Anterior cingulate cortex (tissue), 58 donors: ENCODE data around the gene GALNT4.
A peak's percentile ranks its signal among the peaks of the same experiment; 100 is the strongest.

Experiments used
- DNase-seq, 58 donors: peaks; one replicate each; lab custom pipeline; 2025; lab: John Stamatoyannopoulos, UW

Gene GALNT4

GRCh38 chr12:89524541-89525304 is at the start of gene GALNT4:
Gene GALNT4 (minus strand): TSS chr12:89524796. CDS start chr12:89524549, 247 bp downstream.
- peak in 55 of 58 donors; percentile 18 to 84 (median 68) for DNase-seq

GRCh38 chr12:89573051-89573810 is 48.6 kb upstream of the GALNT4 start:
- DNase-seq, result peak in 6 of 58 donors; percentile 3 to 33 (median 7)

DNA sequence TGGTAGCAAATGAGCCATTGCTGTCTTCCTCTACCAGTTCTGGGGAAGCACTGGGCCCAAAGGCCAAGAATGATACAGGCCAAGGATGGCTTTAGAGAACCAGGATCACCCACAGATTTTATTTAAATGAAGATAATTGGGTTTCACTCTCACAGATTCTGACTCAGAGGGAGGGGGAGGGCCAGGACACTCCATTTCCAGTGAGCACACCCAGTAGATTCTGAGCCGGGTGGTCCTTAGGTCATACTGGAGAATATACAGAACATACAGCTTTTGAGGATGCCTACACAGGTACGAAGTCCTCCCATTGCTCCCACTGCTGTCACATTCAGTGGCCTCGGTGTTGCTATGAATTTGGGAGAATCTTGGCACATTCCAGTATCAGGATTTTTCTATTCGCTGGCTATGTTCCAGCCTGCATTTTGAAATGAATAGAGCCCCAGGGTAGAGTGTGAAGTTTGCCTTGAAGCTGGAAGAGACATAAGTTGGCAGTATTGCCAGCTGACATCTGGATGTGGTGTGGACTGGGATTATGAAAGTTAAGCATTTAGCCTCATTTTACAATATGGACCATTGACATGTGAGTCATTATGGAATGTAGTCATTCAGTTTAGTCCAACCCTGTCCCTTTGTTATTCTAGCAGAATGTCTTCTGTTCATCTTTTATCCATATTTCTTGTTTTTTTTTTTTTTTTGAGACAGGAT is 47.0 kb upstream of the GALNT4 start:
- no peak for DNase-seq

DNA sequence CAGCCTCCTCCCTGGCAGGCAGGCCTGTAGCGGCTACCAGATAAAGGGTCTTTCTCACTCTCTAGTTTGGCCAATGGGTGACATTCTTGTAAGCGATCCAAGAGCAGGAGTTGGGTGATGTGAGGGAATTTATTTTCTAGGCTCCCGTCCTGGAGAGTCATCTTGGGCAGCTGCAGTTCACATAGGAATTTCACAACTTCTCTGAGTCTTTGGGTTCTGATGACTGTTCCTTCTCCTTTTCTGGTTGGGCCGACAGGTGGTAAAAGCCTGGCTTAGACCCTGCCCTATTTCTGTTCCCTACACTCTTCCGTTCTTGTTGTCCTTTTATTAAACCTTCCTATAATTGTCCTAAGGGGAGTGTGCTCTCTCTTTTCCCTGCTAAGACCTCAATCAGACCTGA is 43.9 kb upstream of the GALNT4 start:
- DNase-seq, result no peak

- no peak for DNase-seq
These were observed 43.2 kb upstream of the GALNT4 start for GRCh38 chr12:89567691-89568239.

GRCh38 chr12:89566615-89567014 is 42.0 kb upstream of the GALNT4 start:
- DNase-seq, result no peak

GRCh38 chr12:89565002-89565401 is 40.4 kb upstream of the GALNT4 start:
- no peak for DNase-seq

GRCh38 chr12:89559753-89560152 is 35.2 kb upstream of the GALNT4 start:
- no peak for DNase-seq

DNA sequence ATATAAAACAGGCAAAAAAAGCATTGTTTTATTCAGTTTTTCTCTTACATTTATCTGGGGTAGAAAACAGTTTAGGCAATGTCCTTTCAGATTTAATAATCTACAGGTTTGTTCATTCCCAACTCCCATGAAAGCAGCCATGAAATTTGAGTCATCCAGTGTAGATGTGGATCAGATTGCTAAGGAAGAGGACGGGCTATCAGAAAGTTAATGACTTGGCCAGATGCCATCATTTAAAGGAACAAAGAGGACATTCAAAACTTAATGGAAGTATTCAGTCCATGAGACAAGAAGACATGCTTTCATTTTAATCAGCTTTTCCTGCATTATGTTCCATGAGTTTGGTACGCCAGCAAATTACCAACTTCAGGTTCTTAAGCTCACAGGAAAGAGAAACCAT is 32.4 kb upstream of the GALNT4 start:
- no peak for DNase-seq

DNA sequence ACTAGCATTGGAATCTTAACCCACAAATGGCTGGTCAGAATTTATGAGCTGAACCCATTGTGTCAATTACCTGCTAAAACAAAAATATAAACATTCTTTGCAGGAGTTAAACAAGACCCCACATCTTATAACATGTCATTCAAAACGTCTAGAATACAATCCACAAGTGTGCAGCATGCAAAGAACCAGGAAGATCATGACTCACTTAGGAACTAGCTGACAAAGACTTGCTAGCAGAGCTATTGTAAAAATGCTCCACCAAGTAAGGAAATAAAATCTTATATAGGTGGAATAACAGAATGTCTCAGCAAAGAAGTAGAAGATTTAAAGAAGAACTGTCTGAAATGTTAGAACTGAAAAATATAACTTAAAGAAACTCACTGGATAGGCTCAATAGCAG is 27.8 kb upstream of the GALNT4 start:
- DNase-seq, result no peak

GRCh38 chr12:89551747-89552146 is 27.2 kb upstream of the GALNT4 start:
- DNase-seq, result no peak

DNA sequence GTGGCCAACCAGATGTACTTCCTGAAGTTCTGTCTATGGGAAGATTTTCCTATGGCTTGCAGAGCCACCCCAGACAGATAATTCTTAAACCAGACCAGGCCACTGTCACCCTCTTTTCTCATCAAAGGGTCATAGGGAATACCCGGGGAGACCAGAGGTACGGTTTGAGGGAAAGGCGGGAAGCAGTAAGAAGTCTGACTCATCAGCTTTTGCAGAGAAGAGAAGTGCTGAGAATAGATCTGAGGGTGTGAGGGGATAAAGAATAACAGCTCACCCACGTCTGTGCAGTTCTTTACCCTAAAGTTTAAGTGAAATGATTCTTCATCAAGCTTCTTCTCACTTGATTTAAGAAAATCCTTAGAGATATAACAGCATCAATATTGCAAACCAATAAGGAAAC is 22.5 kb upstream of the GALNT4 start:
- peak in 2 of 58 donors; percentile 17 to 31 for DNase-seq

DNA sequence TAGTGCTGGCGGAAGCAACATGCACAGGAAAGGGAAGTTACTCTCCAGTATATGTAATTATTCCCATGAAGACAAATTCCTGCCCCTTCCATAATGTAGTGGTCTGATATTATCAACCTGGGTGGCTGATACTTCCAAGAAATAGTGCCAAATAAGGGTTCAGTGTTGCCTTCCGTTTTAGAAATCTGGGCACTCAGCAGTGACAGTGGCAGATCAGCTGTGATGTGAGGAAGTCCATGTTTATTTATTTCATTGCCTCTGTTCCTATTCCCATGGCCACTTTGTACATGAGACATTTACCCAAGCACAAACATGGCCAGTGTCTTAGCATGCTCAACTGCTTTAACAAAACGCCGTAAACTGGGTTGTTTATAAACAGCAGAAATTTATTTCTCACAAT is 21.6 kb upstream of the GALNT4 start:
- DNase-seq, result no peak

DNA sequence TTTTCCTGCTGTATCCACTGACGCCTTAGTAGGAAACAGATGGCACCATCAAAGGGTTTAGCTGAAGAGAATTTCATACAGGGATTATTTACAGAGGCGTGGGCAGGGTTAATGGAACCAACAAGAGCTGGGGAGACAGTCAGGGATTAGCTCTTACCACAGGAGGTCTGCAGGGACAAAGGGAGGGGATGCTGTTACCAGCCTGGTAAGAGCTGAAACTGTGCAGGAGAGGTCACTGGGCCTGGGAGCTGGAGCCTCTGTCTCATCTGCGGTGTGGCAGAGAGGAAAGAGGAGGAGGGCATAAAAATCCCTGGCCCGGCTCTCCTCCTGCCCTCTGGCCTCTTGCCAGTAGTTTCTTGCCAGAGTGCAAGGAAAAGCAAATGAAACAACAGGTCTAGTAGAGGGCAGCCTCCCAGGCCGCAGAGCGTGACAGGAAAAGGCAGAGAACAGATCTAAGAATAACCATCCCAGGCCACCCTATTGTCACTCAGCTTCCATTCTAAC is 20.1 kb upstream of the GALNT4 start:
- DNase-seq, result peak in 22 of 58 donors; percentile 1 to 39 (median 10)

DNA sequence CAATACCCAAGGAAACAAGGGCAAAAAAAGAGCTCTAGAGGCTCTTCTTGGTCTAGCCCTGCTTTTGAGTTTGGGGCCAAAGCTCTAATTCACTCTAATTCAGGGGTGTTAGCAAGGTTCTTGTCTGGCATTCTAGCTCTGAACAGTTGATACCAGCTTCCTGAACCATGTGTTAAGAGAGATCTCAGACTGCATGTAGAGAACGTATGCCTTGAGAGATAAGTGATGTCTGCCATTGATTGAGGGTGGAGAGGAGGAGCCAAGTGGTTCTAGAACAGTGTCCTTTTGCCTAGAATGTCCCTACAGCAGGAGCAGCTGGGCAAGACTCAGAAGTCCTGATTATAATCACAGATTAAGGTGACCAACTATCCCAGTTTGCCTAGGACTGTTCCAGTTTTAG is 19.4 kb upstream of the GALNT4 start:
- DNase-seq, result peak in 1 of 58 donors; percentile 6

DNA sequence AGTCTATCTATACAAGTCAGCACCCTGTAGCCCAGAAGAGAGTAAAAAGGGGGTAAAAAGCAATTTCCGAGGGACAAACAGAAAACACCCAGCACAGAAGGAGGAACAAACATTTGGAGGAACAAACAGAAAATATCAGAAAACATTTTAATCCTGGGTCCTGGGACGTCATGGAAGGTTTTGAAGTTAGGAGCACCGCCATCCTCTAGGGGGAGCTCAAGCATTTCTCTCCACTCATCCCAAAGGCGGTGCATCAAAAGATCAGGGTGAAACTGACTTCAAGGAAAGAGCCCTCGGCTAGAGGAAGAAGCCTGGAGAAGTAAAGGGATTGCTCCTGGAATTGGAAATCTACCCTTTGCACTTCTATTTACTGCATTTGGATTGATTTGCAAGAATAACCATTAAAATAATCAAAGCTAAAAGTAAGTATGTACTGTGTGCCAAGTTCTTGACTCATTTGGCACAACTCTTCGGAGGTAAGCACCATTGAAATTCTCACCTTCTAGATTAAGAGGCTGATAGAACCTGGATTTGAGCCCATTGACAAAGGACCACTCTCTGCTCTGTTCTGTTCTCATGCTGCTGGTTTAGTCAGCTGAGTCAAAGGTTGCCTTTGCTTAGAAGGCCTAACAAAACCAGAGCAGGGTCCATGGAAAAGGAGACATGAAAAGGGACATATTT is 18.5 kb upstream of the GALNT4 start:
- DNase-seq, result peak in 40 of 58 donors; percentile 4 to 73 (median 26)

GRCh38 chr12:89542236-89542635 is 17.6 kb upstream of the GALNT4 start:
- DNase-seq, result no peak

DNA sequence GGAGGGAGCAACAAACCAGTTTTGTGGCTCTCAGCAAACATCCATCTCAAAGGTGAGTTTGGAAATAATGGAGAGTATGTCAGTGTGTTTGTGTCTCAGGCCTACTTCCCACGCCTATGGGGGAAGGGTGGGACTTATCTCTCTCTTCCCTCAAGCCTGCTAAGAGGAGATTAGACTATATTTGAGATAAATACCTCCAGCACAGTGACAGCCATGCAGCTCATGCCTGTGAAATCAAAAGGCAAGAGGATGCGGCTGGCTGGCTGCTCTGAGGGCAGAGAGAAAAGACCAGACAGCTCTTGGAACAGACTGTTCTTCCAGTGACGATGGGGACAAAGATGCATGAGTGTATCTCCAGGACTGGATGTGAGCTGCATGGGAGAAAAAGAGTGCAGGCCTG is 16.0 kb upstream of the GALNT4 start:
- DNase-seq, result no peak

- no peak for DNase-seq
These were observed 15.0 kb upstream of the GALNT4 start for GRCh38 chr12:89539426-89540223.
